ENCODE results near the gene ASB7.

GRCh38 chr15:100569391-100569790 lies 33.0 kb upstream of the ASB7 start:
- no peak for TF ChIP-seq SUZ12 (IDR thresholded peaks at IDR 0.05)
- no peak for TF ChIP-seq SP1 (IDR thresholded peaks at IDR 0.05)
- TF ChIP-seq FOXA1 (IDR thresholded peaks at IDR 0.05), result no peak
- no peak for TF ChIP-seq ELF4 (IDR thresholded peaks at IDR 0.05)
- TF ChIP-seq BHLHE40 (IDR thresholded peaks at IDR 0.05; ENCODE audit: borderline replicate concordance), result no peak
- no peak for TF ChIP-seq LEF1 (IDR thresholded peaks at IDR 0.05; ENCODE audit: borderline replicate concordance)
- no peak for TF ChIP-seq ARNT (IDR thresholded peaks at IDR 0.05)
- no peak for TF ChIP-seq L3MBTL2 (conservative IDR thresholded peaks at IDR 0.05)
- TF ChIP-seq FOXK2 (IDR thresholded peaks at IDR 0.05), result no peak
- TF ChIP-seq FOXM1 (IDR thresholded peaks at IDR 0.05; ENCODE audit: borderline replicate concordance), result no peak
